NCI-H2081 treated with DMSO at 0.1 percent for 48 hours (cell line): ENCODE data around the gene SOSTDC1.

Experiments
- DNase-seq: peaks from one replicate; lab custom pipeline; 2025; lab: John Stamatoyannopoulos, UW

Gene SOSTDC1

GRCh38 chr7:16419859-16420258 is 45.7 kb downstream of the SOSTDC1 start:
- DNase-seq: no peak

GRCh38 chr7:16419126-16419525 is 46.4 kb downstream of the SOSTDC1 start:
- DNase-seq: no peak

- DNase-seq: no peak
Measured at GRCh38 chr7:16417906-16418305, 47.6 kb downstream of the SOSTDC1 start.

- no peak for DNase-seq
Measured at GRCh38 chr7:16416289-16417282, 49.0 kb downstream of the SOSTDC1 start.

GRCh38 chr7:16412274-16413254 is 53.0 kb downstream of the SOSTDC1 start:
- DNase-seq: no peak
